GM18861 (cell line): ENCODE measurements around the gene NAALADL2.
A peak's percentile ranks its signal among the peaks of the same experiment; 100 is the strongest.
"Not testable (repeated sequence)": the region's sequence is repeated elsewhere in the genome, so short reads cannot be mapped to it uniquely, and the experiment has no call there.

Source experiments
- ATAC-seq: cut with Tn5 transposase; IDR thresholded peaks from one replicate; pipeline ENCODE4 v1.9.1; 2021; ENCODE audit not compliant: unreplicated experiment

The NAALADL2 gene

DNA sequence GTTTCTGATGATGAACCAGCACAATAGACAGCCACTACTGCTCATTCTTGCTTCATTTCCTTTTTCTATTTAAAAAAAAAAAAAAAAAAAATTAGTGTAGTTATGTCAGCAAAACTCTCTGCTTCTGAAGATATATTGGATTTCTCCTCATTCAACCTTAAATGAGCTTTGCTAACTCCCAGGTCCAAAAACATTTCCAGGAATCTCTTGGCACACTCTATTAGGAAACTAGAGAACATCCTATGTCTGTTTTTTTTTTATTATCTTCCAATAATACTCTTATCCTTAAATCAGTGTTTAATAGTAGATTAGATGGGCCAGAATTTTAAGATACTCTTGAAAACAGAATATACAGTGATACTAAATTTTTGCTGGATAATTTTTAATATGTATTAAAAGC lies 398.0 kb downstream of the NAALADL2 start:
- ATAC-seq, result no peak

DNA sequence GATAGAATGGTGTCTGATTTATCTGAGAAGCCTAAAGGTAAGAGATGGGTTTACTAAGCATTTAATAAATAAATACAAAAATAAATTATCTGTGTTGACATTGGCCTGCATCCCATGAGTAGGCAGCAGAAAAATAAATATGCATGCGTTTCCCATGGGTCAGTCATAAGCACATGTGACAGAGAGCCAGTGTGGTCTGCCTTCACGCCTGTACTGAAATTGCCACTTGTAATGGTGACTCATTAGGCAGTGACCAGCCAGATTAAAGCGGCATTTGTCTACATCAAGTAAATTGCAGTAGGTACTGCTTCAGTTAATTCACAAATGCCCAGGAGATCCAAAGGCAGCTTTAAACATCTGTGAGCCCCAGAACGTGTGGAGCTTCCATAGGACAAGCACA lies 399.6 kb downstream of the NAALADL2 start:
- no peak for ATAC-seq

DNA sequence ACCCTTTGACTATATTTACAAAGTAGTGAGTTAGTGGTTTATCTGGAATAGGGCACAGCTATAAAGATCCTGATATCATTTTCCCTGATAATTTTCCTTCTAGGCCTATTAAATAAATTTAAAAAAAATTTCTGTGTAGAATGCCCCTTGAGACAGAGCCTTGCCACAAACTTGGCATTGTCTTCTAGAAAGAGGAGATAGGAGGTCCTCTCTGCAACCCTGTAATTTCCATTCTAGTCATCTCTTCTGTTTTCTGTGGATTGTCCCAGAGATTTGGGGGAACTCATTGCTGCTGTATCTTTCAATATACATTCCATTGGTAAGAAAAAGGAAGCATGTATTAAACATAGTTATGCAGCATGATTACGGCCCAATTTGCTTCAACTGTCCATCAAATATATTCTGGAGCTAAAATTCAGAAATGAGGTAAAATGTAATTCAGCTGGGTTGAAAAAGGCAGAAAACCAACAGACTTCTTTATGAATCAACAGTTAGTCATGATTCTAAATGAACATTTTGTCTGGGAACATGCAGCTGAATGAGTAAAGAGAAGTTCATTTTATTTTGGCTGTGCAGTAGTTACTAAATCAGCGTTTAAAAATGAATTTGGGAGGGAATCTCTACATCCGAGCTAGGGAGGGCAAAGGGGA lies 401.1 kb downstream of the NAALADL2 start:
- no peak for ATAC-seq

DNA sequence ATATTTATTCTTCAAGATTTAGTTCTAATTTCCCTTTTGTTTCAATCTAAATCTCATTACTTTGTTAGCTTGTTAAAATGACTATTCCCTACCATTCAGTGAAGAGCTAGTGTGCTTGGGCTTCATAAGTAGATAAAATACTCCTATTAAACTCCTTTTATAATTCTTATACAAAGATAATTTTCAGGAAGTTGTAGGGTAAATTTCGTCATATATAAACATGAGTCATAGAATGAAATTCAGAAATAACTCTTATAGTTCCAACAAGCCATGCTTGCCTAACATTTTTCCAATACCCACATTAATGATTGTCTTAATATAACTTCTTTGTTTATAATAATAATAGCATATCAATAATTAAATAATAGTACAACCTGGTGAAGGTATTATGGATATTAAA lies 407.3 kb downstream of the NAALADL2 start:
- ATAC-seq, result no peak

DNA sequence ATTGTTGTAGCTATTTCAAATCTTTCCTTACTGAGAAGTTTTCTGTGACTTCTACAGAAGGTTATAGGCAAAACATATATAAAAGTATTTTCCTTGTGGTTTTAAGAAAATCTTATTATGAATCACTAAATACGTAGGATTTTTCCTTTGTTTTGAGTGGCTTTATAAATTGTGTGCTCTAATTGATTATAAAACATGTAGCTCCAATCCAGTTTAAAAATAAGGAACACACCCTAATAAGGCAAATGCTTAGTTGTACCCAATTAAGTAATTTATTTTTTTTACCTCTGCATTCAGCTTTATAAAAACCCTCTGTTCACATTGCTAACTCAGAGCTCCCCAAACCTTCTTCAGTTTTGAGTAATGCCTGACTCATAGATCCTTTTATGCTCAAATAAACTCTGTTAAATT lies 408.0 kb downstream of the NAALADL2 start:
- ATAC-seq, result no peak

DNA sequence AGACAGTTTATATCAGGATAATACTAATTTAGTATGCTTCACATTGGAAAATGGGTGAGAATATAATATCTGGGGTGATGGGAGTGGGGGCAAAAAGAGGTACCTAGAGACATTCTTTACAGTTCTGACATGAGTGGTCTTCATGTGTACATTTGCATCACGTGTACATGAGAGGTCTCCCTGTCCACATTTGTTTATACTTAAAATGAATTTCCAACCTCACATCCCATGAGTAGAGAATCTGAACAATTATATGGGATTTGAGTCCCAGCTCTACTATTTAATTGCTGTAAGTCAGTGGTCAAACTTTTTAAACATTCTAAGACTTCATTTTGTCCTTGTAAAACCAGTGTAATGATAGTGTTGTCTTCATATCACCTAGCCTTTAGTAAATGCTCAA lies 408.4 kb downstream of the NAALADL2 start:
- ATAC-seq, result no peak

DNA sequence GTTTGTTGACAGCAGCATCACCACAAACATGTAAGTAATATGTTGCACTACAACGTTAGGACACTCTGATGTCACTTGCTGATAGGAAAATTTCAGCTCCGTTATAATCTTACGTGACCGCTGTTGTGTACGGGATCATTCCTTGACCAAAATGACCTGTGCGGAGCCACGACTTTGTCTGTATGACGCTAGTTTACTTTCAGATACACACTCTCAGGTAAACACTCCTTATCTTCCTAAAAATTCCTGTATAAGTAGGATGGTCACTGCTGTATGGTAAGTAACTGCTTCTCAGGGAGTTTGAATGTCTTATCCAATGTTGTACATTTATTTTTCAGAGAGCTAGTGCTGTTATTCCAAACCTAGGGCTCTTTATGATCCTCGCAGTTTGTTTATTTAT lies 410.3 kb downstream of the NAALADL2 start:
- ATAC-seq, result no peak

DNA sequence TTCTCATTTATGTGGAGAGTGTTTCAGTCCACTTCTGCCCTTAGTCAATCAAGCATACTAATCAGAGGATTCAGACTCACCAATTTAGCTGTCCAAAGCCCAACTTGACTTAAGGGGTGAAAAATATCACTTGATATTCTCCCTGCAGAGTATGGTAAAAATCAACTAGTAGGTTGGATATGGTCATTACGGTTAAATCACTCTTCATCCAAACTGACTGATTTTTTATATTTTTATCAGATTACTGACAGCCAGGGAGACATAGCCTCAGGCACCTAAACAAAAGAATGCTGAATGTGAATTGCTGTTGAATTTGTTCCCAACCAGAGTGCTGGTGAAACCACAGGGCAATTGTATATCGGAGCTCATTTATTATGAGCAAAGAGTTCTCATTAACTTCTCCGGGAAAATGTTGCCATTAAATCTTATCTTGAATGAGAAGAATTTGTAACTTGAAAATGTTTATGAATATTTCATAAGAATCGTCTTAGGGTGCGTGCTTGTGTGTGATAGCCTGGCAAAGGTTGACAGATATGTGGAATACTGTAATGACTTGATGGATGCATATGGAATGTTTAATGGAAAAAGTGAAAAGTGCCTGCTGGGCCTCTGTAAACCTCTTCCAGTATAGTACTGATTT lies 411.2 kb downstream of the NAALADL2 start:
- ATAC-seq, result no peak

DNA sequence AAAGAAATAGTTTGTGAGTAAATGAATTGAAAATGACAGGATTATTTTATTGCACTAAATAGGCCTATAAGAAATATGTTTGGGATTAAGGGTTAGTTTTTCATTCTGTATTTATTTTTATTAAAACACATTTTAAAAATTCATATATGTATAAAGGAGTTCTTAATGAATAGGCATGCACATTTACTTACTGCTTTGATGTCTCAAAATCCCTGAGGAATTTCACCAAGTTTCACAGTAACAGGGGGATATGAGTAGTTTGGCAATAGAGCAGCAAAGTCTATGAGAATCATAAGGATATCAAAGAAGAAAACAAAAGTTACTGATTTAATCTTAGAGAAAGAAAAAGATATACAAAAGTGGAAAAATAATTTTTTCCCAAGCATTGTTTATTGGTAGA lies 411.7 kb downstream of the NAALADL2 start:
- ATAC-seq, result no peak

DNA sequence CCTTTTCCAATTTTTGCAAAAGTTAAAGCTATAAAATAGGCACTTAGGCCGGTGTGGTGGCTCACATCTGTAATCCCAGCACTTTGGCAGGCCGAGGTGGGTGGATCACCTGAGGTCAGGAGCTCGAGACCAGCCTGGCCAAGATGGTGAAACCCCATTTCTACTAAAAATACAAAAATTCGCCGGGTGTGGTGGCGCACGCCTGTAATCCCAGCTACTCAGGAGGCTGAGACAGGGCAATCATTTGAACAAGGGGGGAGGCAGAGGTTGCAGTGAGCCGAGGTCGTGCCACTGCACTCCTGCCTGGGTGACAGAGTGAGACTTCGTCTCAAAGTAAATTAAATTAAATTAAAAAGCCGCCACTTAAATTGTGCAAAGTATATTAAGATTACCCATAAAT lies 412.3 kb downstream of the NAALADL2 start:
- ATAC-seq, result not testable (repeated sequence)

DNA sequence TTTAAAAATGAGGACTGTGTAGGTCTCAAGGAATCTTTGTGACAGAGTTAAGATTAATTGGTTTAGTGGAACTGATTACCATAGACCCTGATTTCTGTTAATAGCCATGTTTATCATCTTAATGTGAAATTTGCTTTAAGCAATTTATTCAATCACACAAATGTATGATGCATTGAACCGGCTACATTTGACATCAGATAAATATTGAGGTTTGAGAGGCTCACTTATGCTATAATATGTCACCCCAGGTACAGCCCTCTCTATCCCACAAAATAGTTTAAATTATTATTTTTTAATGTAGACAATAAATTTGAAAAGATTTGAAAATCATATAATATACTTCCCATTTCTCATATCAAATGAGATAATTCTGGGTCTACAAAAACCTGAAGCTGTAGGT lies 413.3 kb downstream of the NAALADL2 start:
- ATAC-seq, result no peak

DNA sequence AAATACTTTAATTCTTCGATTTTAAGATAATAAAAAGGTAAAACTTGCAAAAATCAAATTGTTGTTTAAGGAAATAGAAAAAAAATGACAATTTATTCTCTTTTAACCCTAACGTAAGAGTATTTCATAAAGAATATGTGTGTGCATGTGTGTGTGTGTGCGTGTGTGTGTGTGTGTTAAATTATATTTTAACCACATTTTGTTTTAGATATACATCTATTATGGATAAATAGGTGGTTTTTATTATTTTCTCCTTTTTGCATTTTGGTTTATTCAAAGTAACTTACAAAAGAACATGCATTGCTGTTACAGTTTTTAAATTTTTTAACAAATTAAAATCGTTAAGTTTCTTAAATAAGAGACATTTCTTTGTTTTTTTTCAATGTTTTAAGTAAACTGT lies 414.4 kb downstream of the NAALADL2 start:
- no peak for ATAC-seq

DNA sequence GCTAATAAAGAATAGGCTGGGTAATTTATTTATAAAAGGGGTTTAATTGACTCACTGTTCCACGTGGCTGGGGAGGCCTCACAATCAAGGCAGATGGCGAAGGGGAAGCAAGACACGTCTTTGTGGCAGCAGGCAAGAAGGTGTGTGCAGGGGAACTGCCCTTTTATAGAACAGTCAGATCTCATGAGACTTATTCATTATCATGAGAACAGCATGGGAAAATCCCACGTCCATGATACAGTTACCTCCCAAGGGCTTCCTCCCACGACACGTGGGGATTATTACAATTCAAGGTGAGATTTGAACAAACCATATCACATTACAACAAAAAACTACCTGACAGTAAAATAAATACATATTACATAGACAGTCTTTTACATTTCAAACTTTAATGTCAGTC lies 414.9 kb downstream of the NAALADL2 start:
- peak; percentile 59 for ATAC-seq

DNA sequence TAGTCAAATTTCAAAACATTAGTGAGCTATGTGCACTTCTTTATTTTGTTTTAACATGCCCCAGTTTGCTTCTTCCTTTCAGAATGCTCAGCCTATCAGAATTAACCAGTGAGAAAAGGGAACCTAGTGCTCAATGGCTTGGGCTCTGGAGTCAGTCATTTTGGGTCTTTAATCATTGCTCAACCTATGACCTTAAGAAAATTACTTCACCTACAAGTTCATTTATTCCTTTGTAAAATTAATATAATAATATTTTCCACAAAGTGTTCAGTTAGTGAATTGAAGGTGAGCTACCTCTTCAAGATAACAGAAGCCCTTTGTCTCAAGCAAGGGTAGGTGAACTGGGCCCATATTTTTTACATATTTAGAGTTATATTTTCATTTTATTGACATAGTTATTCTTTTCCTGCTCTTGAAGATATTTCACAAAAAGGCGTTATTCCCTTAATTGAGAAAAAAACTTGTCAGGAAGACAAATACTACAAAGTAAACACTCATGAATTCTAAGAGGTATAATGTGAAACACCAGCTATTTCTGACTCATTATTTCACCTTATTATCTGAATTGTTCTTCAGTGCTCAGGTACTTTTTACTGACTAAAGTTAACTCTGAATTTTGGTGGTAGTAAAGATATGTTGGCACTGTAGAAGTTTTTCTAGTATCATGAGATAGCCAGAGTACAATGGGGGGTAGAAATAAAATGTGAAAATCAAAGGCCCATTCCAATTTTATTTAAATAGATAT lies 415.5 kb downstream of the NAALADL2 start:
- ATAC-seq, result peak; percentile 40

DNA sequence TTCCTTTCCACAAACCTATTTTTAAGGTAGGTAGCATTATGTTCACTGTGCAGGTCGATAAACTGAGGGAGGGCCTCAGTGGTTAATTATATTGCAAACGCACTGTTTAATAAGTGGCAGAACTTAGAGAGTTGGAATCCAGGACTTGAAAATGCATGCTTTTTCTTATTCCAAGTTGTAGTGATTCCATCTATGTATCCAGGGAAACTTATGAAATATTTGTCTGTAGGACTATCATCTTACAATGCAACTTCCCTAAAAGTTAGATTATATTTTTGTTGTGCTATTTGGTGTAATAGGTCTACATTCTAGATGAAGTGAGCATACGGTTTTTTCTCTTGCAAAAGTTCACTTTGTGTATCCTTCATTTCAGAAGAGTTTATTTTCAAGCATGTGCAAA lies 419.5 kb downstream of the NAALADL2 start:
- ATAC-seq, result no peak

DNA sequence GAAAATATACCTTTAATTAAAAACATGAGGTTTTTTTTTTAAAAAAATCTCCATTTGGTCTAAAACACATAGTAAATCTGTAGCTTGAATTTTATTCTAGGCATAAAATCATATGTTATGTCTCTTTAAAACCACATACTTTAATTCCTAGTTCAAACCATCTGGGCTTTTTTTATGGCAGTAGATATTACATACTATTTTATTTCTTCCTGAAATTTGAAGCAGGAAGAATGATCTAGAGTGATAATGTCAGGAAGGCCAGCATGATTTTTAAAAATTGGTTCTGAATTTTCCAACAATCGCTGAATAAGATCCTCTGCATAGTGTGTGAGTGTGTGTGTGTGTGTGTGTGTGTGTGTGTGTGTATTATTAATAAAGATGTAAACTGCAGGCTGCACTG lies 420.3 kb downstream of the NAALADL2 start:
- no peak for ATAC-seq

DNA sequence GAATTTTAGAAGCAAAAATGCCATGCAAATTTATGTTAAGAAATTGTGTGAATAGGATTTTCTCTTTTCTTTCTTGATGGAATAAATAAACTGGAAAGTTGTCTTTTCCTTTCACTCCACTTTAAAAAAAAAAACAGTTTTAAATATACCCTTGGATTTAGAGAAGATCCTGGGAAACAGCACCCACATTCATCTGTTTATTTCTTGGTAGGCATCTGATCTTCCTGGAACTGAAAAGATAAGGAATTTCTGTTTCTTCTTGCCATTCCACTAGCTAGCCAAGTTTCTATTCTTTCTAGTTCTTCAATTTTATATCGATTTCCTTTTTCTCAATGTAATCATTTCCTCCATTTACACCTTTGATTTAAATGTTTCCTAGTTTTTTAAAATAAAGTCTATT lies 420.8 kb downstream of the NAALADL2 start:
- no peak for ATAC-seq

DNA sequence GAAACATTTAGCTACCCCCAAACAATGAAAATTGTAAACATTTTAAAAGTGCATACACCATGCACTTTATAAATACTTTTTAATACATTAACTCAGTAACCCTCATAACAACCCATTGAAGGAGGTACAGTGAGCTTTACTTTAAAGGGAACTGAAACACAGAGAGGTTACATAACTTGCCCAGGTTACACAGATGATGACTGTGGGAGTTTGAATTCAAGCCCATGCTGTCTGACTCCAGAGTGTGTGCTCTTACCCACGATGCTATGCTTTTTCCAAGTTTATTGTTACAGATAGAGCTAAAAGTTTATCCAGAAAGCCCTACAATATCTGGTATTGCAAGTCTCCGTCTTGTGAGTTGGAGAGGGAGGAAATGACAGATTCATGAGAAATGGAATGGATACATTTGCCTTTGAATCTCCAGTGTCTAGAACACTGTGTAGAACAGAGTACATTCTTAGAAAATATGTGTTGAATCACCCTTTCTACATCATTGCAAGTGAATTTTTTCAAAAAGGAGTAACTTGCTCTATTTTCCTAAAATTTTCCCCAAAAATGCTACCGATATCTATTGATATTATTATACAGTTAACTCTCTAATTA lies 428.3 kb downstream of the NAALADL2 start:
- ATAC-seq, result peak; percentile 100

DNA sequence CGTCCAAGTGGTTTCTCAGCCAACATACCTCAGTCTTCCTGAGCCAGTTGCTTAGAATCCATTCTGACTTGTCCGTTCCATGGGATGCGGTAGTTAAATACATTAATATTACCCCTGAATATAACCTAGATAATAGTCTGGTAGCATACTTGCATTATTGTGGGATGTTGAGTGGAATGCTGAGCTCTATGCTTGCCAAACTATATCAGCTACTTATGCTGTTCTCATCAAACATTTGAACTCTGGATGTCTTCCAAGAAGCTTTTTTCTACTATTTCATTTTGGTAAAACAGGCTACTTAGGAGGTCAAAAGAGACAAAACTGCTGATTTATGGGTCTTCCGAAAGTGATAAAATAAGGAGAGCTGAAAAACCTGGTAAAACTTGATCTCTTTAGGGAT lies 429.5 kb downstream of the NAALADL2 start:
- ATAC-seq, result no peak

DNA sequence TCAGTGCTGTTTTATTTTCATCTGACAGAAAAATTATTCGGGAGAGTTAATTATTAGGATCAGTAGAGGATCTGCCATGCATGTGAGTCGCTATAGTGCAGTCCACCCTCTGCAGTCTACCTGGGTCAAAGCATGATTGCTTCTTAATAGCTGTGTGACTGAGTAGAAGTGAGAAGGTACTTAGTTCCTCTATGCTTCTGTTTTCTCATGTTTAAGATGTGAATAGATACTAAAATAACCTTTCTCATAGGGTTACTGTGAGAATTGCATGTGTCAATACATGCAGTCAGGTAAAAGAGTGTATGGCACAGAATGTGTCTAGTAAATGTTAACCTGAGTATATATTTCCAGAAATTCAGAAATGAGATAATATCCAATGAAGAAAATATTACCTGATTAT lies 435.7 kb downstream of the NAALADL2 start:
- ATAC-seq, result no peak

DNA sequence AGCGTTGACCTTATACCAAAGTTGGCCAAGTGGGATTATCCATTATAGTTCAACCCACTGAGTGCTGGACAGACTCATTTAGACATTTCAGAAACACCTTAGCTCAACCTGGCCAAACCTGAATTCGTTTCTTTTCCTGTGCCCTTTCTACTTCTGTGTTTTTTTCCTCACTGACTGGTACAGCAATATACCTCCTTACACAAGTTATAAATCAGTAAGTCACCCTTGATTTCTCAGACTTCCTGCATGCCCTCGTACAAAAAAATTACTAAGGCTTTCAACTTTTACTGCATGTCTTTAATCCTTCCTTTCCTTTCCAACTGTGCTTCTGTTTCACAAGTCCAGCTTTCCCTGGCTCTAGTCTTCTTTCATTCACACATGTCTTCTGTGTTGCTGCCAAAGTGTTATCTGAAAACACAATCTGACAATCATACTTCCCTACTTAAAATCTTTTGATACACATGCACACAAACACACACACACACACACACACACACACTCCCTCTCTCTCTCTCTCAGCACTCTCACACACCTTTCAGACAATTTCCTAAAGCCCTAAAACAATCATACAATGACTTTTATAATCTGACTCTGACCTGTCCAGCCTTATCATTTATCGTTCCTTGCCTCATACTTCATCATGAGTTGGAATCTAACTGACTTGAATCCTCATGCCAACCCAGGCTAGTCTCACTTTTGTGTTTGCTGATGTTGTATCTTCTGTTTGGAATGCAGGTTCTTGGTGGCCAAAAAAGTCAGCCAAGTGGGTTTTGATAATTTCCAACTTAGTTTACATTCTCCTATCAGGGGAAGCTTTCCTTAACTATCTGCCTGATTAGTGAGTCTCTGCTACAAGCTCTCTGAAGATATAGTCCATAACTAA lies 436.4 kb downstream of the NAALADL2 start:
- ATAC-seq, result no peak
